ENCODE data around the gene PKDREJ.

PKDREJ gene

GRCh38 chr22:46225631-46226030, 37.5 kb downstream of the PKDREJ start:
- Histone ChIP-seq H2AFZ (no peak overlapping the region), H3K9ac (no peak overlapping the region), H3K4me2 (ENCODE audit: low read length) (no peak overlapping the region), H3K79me2 (no peaks in the 10 kb centered on the region), H3K4me3 (ENCODE audit: low read depth, low read length) (no peak overlapping the region), H3K9me3 (ENCODE audit: control insufficient read depth, low read length) (no peaks in the 10 kb centered on the region), H3K36me3 (ENCODE audit: control insufficient read depth, insufficient read depth, low read length) (no peaks in the 10 kb centered on the region), H3K27ac (no peak overlapping the region), H3K4me1 (no peaks in the 10 kb centered on the region), H3K27me3 (ENCODE audit: control insufficient read depth, insufficient read depth, low read length) (no peaks in the 10 kb centered on the region)
- no peak for TF ChIP-seq CTCF (IDR thresholded peaks at IDR 0.05)

GRCh38 chr22:46224898-46225290, 38.2 kb downstream of the PKDREJ start:
- no peak overlapping the region for H3K9ac ChIP-seq
- no peaks in the 10 kb centered on the region for H3K79me2 ChIP-seq
- no peaks in the 10 kb centered on the region for H3K36me3 ChIP-seq (ENCODE audit: control insufficient read depth, insufficient read depth, low read length)
- no peak overlapping the region for H3K4me2 ChIP-seq (ENCODE audit: low read length)
- H3K4me1 ChIP-seq, result no peaks in the 10 kb centered on the region
- H2AFZ ChIP-seq, result no peak overlapping the region
- no peak overlapping the region for H3K4me3 ChIP-seq (ENCODE audit: low read depth, low read length)
- H3K27ac ChIP-seq, result no peak overlapping the region
- H3K9me3 ChIP-seq (ENCODE audit: control insufficient read depth, low read length), result no peaks in the 10 kb centered on the region
- no peaks in the 10 kb centered on the region for H3K27me3 ChIP-seq (ENCODE audit: control insufficient read depth, insufficient read depth, low read length)
- no peak for TF ChIP-seq CTCF (IDR thresholded peaks at IDR 0.05)

- no peak overlapping the region for H3K27ac ChIP-seq
- no peak overlapping the region for H3K4me3 ChIP-seq (ENCODE audit: low read depth, low read length)
- H3K27me3 ChIP-seq (ENCODE audit: control insufficient read depth, insufficient read depth, low read length), result no peaks in the 10 kb centered on the region
- no peaks in the 10 kb centered on the region for H3K4me1 ChIP-seq
- no peaks in the 10 kb centered on the region for H3K9me3 ChIP-seq (ENCODE audit: control insufficient read depth, low read length)
- no peaks in the 10 kb centered on the region for H3K79me2 ChIP-seq
- no peaks in the 10 kb centered on the region for H3K36me3 ChIP-seq (ENCODE audit: control insufficient read depth, insufficient read depth, low read length)
- H3K9ac ChIP-seq, result no peak overlapping the region
- TF ChIP-seq CTCF (IDR thresholded peaks at IDR 0.05), result no peak
- no peak overlapping the region for H3K4me2 ChIP-seq (ENCODE audit: low read length)
- no peak overlapping the region for H2AFZ ChIP-seq
These were observed 38.9 kb downstream of the PKDREJ start for GRCh38 chr22:46224044-46224897.

- Histone ChIP-seq H3K9ac (no peak overlapping the region), H2AFZ (no peak overlapping the region), H3K79me2 (no peaks in the 10 kb centered on the region), H3K4me2 (ENCODE audit: low read length) (no peak overlapping the region), H3K4me3 (ENCODE audit: low read depth, low read length) (no peak overlapping the region), H3K4me1 (no peaks in the 10 kb centered on the region), H3K27ac (no peak overlapping the region), H3K9me3 (ENCODE audit: control insufficient read depth, low read length) (no peaks in the 10 kb centered on the region), H3K27me3 (ENCODE audit: control insufficient read depth, insufficient read depth, low read length) (no peaks in the 10 kb centered on the region), H3K36me3 (ENCODE audit: control insufficient read depth, insufficient read depth, low read length) (no peaks in the 10 kb centered on the region)
- TF ChIP-seq CTCF (IDR thresholded peaks at IDR 0.05), result no peak
These were observed 42.2 kb downstream of the PKDREJ start for GRCh38 chr22:46220921-46221320.

GRCh38 chr22:46219636-46220035, 43.5 kb downstream of the PKDREJ start:
- Histone ChIP-seq H3K9ac (no peak overlapping the region), H3K4me1 (no peaks in the 10 kb centered on the region), H2AFZ (no peak overlapping the region), H3K27ac (no peak overlapping the region), H3K4me2 (ENCODE audit: low read length) (no peak overlapping the region), H3K27me3 (ENCODE audit: control insufficient read depth, insufficient read depth, low read length) (no peaks in the 10 kb centered on the region), H3K9me3 (ENCODE audit: control insufficient read depth, low read length) (no peaks in the 10 kb centered on the region), H3K79me2 (no peaks in the 10 kb centered on the region), H3K4me3 (ENCODE audit: low read depth, low read length) (no peak overlapping the region), H3K36me3 (ENCODE audit: control insufficient read depth, insufficient read depth, low read length) (no peaks in the 10 kb centered on the region)
- no peak for TF ChIP-seq CTCF (IDR thresholded peaks at IDR 0.05)

Data from parathyroid adenoma (tissue), 2 donors.